ENCODE results near the gene PLEKHA6.

- no peak for TF ChIP-seq CTCF (IDR thresholded peaks at IDR 0.05; ENCODE audit: low read length)
- no peak for TF ChIP-seq EZH2 (optimal IDR thresholded peaks at IDR 0.05; ENCODE audit: low read depth, low read length)
- no peak for TF ChIP-seq EZH2phosphoT487 (IDR thresholded peaks at IDR 0.05; ENCODE audit: low read length)
These were observed 107.6 kb downstream of the PLEKHA6 start for GRCh38 chr1:204251926-204252689.

Data from MM.1S (cell line).